ENCODE results near the gene GNA12. TPM values are rescaled to one million over a fixed set of nuclear protein-coding genes. Genes with fewer than 3 reads are reported as not detected.

Gene GNA12
- total RNA-seq, 1 donor, result 27.1 TPM

DNA sequence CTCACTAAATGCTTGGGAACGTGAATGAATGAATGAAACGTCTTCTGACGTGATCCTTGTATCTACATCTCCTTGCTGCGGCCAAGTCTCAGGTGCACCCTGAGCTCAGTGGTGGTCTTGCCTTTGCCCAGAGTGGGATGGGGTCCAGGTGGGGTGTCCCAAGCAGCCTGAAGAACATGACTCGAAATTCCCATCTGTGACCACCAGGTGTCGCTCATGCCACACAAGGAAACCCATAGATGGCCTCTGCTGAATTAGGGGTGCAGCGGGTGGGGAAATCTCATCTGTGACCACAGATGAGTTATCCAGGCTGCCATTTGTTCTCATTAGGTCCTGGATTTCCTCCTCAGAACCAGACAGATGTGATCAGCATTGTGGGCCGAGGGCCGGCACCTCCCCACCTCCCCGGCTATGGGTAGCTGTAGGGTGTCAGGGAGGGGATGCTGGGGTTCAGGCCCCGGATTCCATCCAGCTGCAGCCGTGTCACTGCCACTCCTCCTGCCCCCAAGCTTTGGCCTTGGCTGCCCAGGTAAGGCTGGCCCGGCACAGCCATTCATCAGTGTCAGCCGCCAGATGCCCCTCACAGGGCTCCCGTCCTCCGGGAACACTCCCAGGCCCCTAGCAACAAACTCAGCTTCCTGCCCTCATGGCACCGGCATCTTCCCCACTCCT lies 21.0 kb upstream of the GNA12 start:
- Histone ChIP-seq H3K79me2 (ENCODE audit: insufficient read depth, low read length) (no peaks in the 10 kb centered on the region), H3K4me2 (ENCODE audit: insufficient read depth, low read length) (no peak overlapping the region), H3K27ac (ENCODE audit: low read depth, low read length) (no peak overlapping the region), H4K20me1 (ENCODE audit: insufficient read depth, low read length) (no peaks in the 10 kb centered on the region), H3K9me3 (ENCODE audit: low read depth, low read length) (no peaks in the 10 kb centered on the region), H3K27me3 (ENCODE audit: insufficient read depth, low read length) (no peaks in the 10 kb centered on the region), H2AFZ (ENCODE audit: low read length) (no peak overlapping the region), H3K4me3 (ENCODE audit: insufficient read depth, low read length) (no peak overlapping the region), H3K4me1 (ENCODE audit: insufficient read depth, low read length) (peaks cover 17% of the 10 kb centered on the region), H3K36me3 (ENCODE audit: insufficient read depth, low read length) (no peaks in the 10 kb centered on the region)
- TF ChIP-seq, protein P1, sequence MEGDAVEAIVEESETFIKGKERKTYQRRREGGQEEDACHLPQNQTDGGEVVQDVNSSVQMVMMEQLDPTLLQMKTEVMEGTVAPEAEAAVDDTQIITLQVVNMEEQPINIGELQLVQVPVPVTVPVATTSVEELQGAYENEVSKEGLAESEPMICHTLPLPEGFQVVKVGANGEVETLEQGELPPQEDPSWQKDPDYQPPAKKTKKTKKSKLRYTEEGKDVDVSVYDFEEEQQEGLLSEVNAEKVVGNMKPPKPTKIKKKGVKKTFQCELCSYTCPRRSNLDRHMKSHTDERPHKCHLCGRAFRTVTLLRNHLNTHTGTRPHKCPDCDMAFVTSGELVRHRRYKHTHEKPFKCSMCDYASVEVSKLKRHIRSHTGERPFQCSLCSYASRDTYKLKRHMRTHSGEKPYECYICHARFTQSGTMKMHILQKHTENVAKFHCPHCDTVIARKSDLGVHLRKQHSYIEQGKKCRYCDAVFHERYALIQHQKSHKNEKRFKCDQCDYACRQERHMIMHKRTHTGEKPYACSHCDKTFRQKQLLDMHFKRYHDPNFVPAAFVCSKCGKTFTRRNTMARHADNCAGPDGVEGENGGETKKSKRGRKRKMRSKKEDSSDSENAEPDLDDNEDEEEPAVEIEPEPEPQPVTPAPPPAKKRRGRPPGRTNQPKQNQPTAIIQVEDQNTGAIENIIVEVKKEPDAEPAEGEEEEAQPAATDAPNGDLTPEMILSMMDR (IDR thresholded peaks at IDR 0.05; ENCODE audit: extremely low read depth, low read depth, low read length), result peak; percentile 88
- DNase-seq (ENCODE audit: insufficient read length, low spot score, missing footprints), result peak; percentile 90

DNA sequence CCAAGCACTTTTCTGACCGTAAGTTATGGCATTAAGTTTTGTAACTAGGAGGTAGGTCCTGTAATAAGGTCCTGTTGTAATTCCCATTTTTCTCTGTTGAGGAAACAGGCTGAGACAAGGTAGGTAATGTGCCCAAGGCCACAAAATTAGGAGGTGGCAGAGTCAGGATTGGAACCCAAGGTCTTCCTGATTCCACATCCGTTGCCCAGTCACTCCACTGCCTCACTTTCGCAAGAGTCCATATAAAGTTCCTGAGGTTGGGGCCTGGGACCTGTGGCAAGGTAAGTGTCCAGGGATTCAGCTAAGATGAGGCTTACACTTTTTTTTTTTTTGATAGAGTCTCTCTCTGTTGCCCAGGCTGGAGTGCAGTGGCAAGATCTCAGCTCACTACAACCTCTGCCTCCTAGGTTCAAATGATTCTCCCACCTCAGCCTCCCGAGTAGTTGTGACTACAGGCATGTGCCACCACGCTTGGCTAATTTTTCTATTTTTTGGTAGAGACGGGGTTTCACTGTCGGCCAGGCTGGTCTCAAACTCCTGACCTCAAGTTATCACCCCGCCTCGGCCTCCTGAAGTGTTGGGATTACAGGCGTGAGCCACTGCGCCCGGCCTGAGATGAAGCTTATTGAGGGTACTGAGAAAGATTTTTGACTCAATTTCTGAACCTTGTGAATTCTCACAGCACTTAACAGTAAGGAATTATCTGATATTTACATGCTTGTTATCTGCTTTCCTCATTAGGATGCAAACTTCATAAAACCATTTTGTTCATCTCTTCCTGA lies 20.3 kb upstream of the GNA12 start:
- no peak for DNase-seq (ENCODE audit: insufficient read length, low spot score, missing footprints)
- Histone ChIP-seq H3K4me2 (ENCODE audit: insufficient read depth, low read length) (peak overlapping the region; percentile 80), H3K36me3 (ENCODE audit: insufficient read depth, low read length) (no peaks in the 10 kb centered on the region), H2AFZ (ENCODE audit: low read length) (peak overlapping the region; percentile 92), H4K20me1 (ENCODE audit: insufficient read depth, low read length) (no peaks in the 10 kb centered on the region), H3K27me3 (ENCODE audit: insufficient read depth, low read length) (no peaks in the 10 kb centered on the region), H3K27ac (ENCODE audit: low read depth, low read length) (peak overlapping the region; percentile 92), H3K4me3 (ENCODE audit: insufficient read depth, low read length) (peak overlapping the region; percentile 55), H3K9me3 (ENCODE audit: low read depth, low read length) (no peaks in the 10 kb centered on the region), H3K4me1 (ENCODE audit: insufficient read depth, low read length) (peaks cover 17% of the 10 kb centered on the region), H3K79me2 (ENCODE audit: insufficient read depth, low read length) (no peaks in the 10 kb centered on the region)
- TF ChIP-seq, protein P1 (IDR thresholded peaks at IDR 0.05; ENCODE audit: extremely low read depth, low read depth, low read length), result no peak

DNA sequence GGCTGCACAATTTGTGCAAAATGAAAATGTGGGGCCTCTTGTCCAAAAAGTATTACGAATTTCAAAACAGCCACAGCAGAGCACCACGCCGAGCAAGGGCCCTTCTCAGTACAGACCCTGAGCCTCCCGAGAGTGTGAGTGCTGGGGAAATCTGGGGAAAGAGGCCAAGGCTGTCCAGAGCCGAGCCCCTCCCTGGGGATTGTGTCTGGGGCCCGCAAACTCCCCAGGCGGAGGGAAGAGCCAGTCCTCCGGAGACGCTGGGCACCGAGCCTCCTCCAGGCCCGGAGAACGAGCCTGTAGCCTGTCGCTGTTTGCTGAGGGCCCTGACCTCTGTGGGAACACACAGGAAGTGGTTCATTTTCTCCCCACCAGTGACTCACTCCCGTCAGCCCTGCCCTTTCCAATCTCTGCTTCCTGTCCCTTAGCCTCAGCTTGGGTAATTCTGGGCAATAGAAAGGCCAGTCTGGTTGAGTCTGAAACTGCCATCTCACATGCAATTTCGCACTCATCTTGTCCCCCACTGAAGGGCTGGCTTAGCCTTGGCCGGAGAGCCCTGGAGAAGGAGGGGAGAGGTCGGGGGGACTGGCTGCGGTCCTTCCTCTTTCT lies 19.5 kb upstream of the GNA12 start:
- Histone ChIP-seq H3K4me3 (ENCODE audit: insufficient read depth, low read length) (peak overlapping the region; percentile 55), H3K4me2 (ENCODE audit: insufficient read depth, low read length) (peak overlapping the region; percentile 80), H3K79me2 (ENCODE audit: insufficient read depth, low read length) (no peaks in the 10 kb centered on the region), H3K27ac (ENCODE audit: low read depth, low read length) (peak overlapping the region; percentile 92), H3K4me1 (ENCODE audit: insufficient read depth, low read length) (peaks cover 17% of the 10 kb centered on the region), H3K27me3 (ENCODE audit: insufficient read depth, low read length) (no peaks in the 10 kb centered on the region), H3K36me3 (ENCODE audit: insufficient read depth, low read length) (no peaks in the 10 kb centered on the region), H3K9me3 (ENCODE audit: low read depth, low read length) (no peaks in the 10 kb centered on the region), H2AFZ (ENCODE audit: low read length) (peak overlapping the region; percentile 92), H4K20me1 (ENCODE audit: insufficient read depth, low read length) (no peaks in the 10 kb centered on the region)
- DNase-seq (ENCODE audit: insufficient read length, low spot score, missing footprints), result peak; percentile 98
- TF ChIP-seq, protein P1 (IDR thresholded peaks at IDR 0.05; ENCODE audit: extremely low read depth, low read depth, low read length), result no peak

Measured in osteoblast (primary cell).